ENCODE data around the gene ZYX.

DNA sequence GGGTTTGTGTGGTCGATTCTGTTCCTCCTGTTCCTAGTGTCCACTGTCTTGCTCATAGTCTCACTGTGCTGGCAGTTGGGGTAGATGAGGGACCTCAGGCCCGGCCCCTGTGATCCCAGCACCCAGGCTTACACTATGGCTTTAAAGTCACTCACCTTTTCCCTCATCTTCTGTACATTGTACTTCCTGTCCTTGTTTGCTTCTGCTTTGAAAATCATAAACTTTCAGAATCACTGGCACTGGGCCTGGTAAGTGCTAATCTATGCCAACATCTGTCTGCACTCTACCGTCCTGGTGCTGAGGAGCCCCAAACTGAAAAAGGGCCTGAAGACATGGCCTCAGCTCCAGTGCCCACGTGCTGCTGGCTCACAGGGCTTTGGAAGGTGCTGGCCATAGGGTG, 56.4 kb downstream of the ZYX start:
- TF ChIP-seq, protein P1, sequence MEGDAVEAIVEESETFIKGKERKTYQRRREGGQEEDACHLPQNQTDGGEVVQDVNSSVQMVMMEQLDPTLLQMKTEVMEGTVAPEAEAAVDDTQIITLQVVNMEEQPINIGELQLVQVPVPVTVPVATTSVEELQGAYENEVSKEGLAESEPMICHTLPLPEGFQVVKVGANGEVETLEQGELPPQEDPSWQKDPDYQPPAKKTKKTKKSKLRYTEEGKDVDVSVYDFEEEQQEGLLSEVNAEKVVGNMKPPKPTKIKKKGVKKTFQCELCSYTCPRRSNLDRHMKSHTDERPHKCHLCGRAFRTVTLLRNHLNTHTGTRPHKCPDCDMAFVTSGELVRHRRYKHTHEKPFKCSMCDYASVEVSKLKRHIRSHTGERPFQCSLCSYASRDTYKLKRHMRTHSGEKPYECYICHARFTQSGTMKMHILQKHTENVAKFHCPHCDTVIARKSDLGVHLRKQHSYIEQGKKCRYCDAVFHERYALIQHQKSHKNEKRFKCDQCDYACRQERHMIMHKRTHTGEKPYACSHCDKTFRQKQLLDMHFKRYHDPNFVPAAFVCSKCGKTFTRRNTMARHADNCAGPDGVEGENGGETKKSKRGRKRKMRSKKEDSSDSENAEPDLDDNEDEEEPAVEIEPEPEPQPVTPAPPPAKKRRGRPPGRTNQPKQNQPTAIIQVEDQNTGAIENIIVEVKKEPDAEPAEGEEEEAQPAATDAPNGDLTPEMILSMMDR (conservative IDR thresholded peaks at IDR 0.05), result no peak
- TF ChIP-seq EZH2 (IDR thresholded peaks at IDR 0.05; ENCODE audit: low read depth), result no peak
